Neural crest cell (in vitro differentiated cells): ENCODE data around the gene TNFRSF1B. TPM values are rescaled to one million over a fixed set of nuclear protein-coding genes. Genes with fewer than 3 reads are reported as not detected.

ENCODE experiments used
- DNase-seq: peaks from one replicate; pipeline ENCODE4 v3.0.0; 2021; ENCODE audit warnings: low read depth, mixed read lengths, low spot score
- H3K27ac Mint-ChIP-seq: one replicate; pipeline ENCODE4 v1.8.0; 2021; ENCODE audit warnings: mild to moderate bottlenecking, mixed read lengths; ENCODE audit not compliant: unreplicated experiment
- H3K27me3 Mint-ChIP-seq: 2 replicates; pipeline ENCODE4 v1.8.0; 2021; ENCODE audit warnings: low read depth, mild to moderate bottlenecking, mixed read lengths
- H3K36me3 Mint-ChIP-seq: 2 replicates; pipeline ENCODE4 v1.8.0; 2021; ENCODE audit warnings: low read depth, mild to moderate bottlenecking, mixed read lengths
- H3K4me1 Mint-ChIP-seq: 2 replicates; pipeline ENCODE4 v1.8.0; 2021; ENCODE audit warnings: mixed read lengths
- H3K4me3 Mint-ChIP-seq: one replicate; pipeline ENCODE4 v1.8.0; 2021; ENCODE audit warnings: mild to moderate bottlenecking, mixed read lengths
- H3K9me3 Mint-ChIP-seq: 2 replicates; pipeline ENCODE4 v1.8.0; 2021; ENCODE audit warnings: mixed read lengths
- total RNA-seq: library from RNA; stranded (reverse); gene quantifications from 2 replicates; pipeline ENCODE4 v1.2.1, GENCODE V29; 2021
- TF ChIP-seq, protein P1 (sequence below): fragments of 200-600 bp; sonication (generic); conservative IDR thresholded peaks from 2 replicates; pipeline ENCODE4 v1.5.0; 2021; ENCODE audit warnings: antibody characterized with exemption, mild to moderate bottlenecking

The TNFRSF1B gene
- total RNA-seq, 1 donor from 2014 or later: 3.3 TPM

DNA sequence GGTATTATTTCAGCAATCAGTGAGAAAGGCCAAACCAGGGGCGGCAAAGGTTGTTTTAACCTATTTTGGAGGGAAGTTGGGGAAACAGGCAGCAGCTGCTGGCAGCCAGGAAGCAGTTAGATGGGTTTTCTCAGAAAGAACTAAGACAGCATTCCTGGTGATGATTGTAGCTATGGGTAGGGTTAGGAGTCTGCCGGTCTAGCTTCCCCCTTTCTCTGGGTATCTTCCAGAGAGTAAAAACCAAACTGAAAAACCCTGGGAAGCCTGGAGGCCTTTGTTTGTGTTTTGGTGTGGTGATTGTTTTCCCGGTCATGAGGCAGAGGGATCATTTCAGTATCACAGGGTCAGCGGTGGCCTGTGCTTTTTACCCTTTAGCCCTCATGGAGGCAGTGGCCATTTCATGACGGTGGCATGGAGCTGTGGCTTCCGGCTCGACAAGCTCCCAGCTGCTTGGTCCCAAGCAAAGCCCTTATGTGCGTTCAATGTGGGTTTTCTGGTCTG is 19.5 kb upstream of the TNFRSF1B start:
- no peaks in the 10 kb centered on the region for H3K36me3 Mint-ChIP-seq
- no peak overlapping the region for H3K27ac Mint-ChIP-seq
- no peaks in the 10 kb centered on the region for H3K27me3 Mint-ChIP-seq
- TF ChIP-seq, protein P1, sequence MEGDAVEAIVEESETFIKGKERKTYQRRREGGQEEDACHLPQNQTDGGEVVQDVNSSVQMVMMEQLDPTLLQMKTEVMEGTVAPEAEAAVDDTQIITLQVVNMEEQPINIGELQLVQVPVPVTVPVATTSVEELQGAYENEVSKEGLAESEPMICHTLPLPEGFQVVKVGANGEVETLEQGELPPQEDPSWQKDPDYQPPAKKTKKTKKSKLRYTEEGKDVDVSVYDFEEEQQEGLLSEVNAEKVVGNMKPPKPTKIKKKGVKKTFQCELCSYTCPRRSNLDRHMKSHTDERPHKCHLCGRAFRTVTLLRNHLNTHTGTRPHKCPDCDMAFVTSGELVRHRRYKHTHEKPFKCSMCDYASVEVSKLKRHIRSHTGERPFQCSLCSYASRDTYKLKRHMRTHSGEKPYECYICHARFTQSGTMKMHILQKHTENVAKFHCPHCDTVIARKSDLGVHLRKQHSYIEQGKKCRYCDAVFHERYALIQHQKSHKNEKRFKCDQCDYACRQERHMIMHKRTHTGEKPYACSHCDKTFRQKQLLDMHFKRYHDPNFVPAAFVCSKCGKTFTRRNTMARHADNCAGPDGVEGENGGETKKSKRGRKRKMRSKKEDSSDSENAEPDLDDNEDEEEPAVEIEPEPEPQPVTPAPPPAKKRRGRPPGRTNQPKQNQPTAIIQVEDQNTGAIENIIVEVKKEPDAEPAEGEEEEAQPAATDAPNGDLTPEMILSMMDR: no peak
- H3K4me3 Mint-ChIP-seq: no peak overlapping the region
- H3K4me1 Mint-ChIP-seq: peaks cover 17% of the 10 kb centered on the region
- H3K9me3 Mint-ChIP-seq: no peaks in the 10 kb centered on the region
- DNase-seq: no peak

GRCh38 chr1:12148160-12148957 is 18.4 kb upstream of the TNFRSF1B start:
- peaks cover 17% of the 10 kb centered on the region for H3K4me1 Mint-ChIP-seq
- DNase-seq: no peak
- no peaks in the 10 kb centered on the region for H3K27me3 Mint-ChIP-seq
- TF ChIP-seq, protein P1: no peak
- no peaks in the 10 kb centered on the region for H3K9me3 Mint-ChIP-seq
- H3K4me3 Mint-ChIP-seq: no peak overlapping the region
- H3K27ac Mint-ChIP-seq: no peak overlapping the region
- no peaks in the 10 kb centered on the region for H3K36me3 Mint-ChIP-seq

DNA sequence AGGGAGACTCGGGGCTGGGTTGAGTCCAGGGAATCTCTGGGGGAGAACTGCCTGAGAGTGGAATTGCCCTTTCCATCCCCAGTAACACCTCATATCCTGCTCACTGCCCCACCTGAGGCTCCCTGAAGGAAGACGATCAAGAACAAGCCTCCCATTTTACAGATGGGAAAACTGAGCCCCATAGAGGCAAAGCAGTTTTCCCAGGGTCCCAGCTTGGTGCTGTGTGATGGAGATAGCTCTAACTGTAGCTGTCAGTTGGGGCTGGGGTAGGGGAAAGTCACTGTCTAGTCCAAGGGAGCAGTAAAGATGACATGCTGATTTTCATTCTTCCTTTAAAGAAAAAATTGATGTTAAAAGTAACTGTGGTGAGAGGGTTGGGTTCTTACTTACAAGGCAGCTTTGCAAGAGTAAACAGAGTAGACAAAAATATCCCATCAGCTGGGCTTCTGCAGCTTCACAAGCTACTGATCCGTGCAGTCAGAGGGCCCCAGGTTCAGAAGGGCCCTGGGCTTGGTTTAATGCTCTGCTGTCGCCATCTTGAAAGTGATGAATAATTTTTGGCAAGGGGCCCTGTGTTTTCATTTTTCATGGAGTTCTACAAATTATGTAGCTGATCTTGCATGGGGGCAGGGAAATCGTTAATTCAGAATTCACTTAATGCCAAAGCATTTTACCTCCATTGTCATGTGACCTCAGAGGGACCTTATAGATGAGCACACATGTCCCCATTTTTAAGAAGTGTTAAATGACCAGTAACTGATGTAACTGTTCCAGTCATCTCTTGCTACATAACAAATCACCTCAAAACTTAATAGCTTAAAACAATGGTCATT is 17.6 kb upstream of the TNFRSF1B start:
- H3K9me3 Mint-ChIP-seq: no peaks in the 10 kb centered on the region
- H3K4me3 Mint-ChIP-seq: no peak overlapping the region
- H3K4me1 Mint-ChIP-seq: peaks cover 10% of the 10 kb centered on the region
- DNase-seq: no peak
- TF ChIP-seq, protein P1: no peak
- no peak overlapping the region for H3K27ac Mint-ChIP-seq
- H3K36me3 Mint-ChIP-seq: no peaks in the 10 kb centered on the region
- no peaks in the 10 kb centered on the region for H3K27me3 Mint-ChIP-seq

GRCh38 chr1:12149791-12150175 is 17.0 kb upstream of the TNFRSF1B start:
- Mint-ChIP-seq H3K36me3 (no peaks in the 10 kb centered on the region), H3K4me3 (no peak overlapping the region), H3K27ac (no peak overlapping the region), H3K4me1 (peaks cover 10% of the 10 kb centered on the region), H3K27me3 (no peaks in the 10 kb centered on the region), H3K9me3 (no peaks in the 10 kb centered on the region)
- TF ChIP-seq, protein P1: no peak
- DNase-seq: no peak

DNA sequence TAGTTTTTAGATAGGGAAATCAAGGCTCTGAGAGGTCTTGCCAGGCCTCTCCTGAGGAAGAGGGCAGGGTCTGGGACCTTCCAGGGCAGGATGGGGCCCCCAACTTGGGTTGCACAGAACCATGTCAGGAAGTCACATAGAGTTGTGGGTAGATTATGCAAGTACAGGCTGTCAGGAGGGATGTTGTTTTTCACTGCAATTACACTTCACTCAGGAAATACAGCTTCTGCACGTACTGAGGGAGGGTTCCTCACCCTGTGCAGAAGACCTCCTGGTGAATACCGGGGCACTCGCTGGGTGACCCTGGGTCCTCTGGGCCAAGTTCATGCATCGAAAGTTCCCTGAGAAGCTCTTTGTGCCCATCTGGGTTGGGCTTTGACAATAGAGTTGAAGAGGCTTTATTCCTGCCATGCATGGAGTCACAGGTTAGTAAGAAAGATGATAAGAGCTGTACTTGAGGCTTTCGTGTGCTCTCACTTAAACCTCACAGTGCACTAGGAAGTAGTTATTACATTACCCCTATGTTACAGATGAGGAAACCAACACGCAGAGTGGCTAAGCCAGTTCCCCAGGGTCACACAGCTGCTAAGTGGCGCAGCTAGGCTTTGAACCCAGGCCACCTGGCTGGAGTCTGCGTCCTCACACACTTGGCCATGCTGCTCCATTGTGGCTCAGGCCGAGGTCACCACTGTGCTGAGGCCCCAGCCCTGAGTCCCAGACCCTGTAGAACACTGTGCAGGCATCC is 16.2 kb upstream of the TNFRSF1B start:
- Mint-ChIP-seq H3K36me3 (no peaks in the 10 kb centered on the region), H3K27ac (no peak overlapping the region), H3K9me3 (no peaks in the 10 kb centered on the region), H3K27me3 (no peaks in the 10 kb centered on the region), H3K4me3 (no peak overlapping the region), H3K4me1 (peaks cover 18% of the 10 kb centered on the region)
- TF ChIP-seq, protein P1: no peak
- DNase-seq: no peak
